Ovary (tissue), 9 donors: Measurements from ENCODE around the gene ZNF593. TPM values are rescaled to one million over a fixed set of nuclear protein-coding genes. Genes with fewer than 3 reads are reported as not detected.

Experiments
- DNase-seq, 5 donors: peaks; one replicate each; pipeline ENCODE4 v3.0.0-alpha.2; 2019 to 2020
- H3K27ac ChIP-seq, 2 donors: fragments of 200-600 bp; one replicate each; pipeline versions ENCODE4 v1.5.1 to v1.8.0; 2019 to 2022
- H3K27me3 ChIP-seq: fragments of 200-600 bp; one replicate; pipeline ENCODE4 v1.8.0; 2022
- H3K36me3 ChIP-seq: fragments of 200-600 bp; sonication (generic); one replicate; pipeline ENCODE4 v1.5.1; 2019
- H3K4me1 ChIP-seq: one replicate; pipeline ENCODE4 v1.8.1; 2013; ENCODE audit warnings: mild to moderate bottlenecking, moderate library complexity; ENCODE audit not compliant: insufficient read depth
- H3K4me3 ChIP-seq: fragments of 200-600 bp; sonication (generic); one replicate; pipeline ENCODE4 v1.5.1; 2017
- H3K9me3 ChIP-seq, 2 donors: fragments of 200-600 bp in 1 of 2; sonication (generic) in 1 of 2; one replicate each; pipeline versions ENCODE4 v1.5.1 to v1.8.1; 2013 to 2019; ENCODE audit warnings: mild to moderate bottlenecking in 1 of 2, moderate library complexity in 1 of 2
- EP300 ChIP-seq: sonication (generic); formaldehyde crosslinking; IDR thresholded peaks from one replicate; pipeline ENCODE4 v1.6.1; 2017; ENCODE audit warnings: antibody characterized with exemption
- POLR2A ChIP-seq: fragments of 450-650 bp; IDR thresholded peaks from one replicate; pipeline ENCODE4 v1.6.1; 2017; ENCODE audit warnings: antibody characterized with exemption, mild to moderate bottlenecking, moderate library complexity
- WGBS, 3 donors: extraction: QIAGEN DNeasy Blood & Tissue Kit in 1 of 3; methylation state at CpG; one replicate each; pipeline versions ENCODE4 v1.1.5 to v1.1.7; 2013 to 2017; 5-methylcytosine and 5-hydroxymethylcytosine counted together
- intact Hi-C, 4 donors: fragments of 100-400 bp; cut with DNase I; formaldehyde crosslinking; loops; one replicate each; pipeline versions ENCODE4 v1.11.0 to v1.15.1; 2022 to 2023
- polyA plus RNA-seq, 2 donors: library from polyadenylated mRNA; stranded (reverse); fragments of 200-250 nt in 1 of 2; fragments of 350-450 nt in 1 of 2; fragmentation: Illumina TruSeq in 1 of 2; extraction: RNeasy Lipid Tissue Mini Kit (QIAGEN cat#74804) in 1 of 2; gene quantifications; one replicate each; pipeline ENCODE4 v1.2.3, GENCODE V29; 2013 to 2014
- total RNA-seq, 7 donors: library from RNA; depleted of rRNA in 2 of 7; stranded (reverse); fragments of >200 nt in 2 of 7; fragmentation: NEBNext Ultra II Directional in 3 of 7; extraction: Animal tissue kit (Norgen Biotek cat#: 25700) in 3 of 7; gene quantifications; one replicate each; pipeline versions ENCODE4 v1.1.0 to v1.2.4, GENCODE V29; 2016 to 2023
- TF ChIP-seq, protein P1 (sequence below), 3 donors: fragments of 450-650 bp in 2 of 3; fragments of 200-600 bp in 1 of 3; IDR thresholded peaks; one replicate each; pipeline versions ENCODE4 v1.5.1 to v1.8.0; 2016 to 2022; ENCODE audit warnings: antibody characterized with exemption in 3 of 3, mild to moderate bottlenecking in 1 of 3
- donor health status: DM: no; HTN: no; CAD: no; lungs with moderate emphysema.
- donor health status: DM: no; HTN: no; CAD: no.
- donor health status: Bipolar disorder and iron deficiency.
- donor health status: DM: yes; HTN: yes; CAD: no.
- donor health status: DM: no; HTN: no; CAD: no.
- donor health status: DM: yes; HTN: yes; CAD: no.

ZNF593 gene
- total and polyA plus RNA-seq, 9 donors = 1.8 to 62.5 (median 36.5) TPM

DNA sequence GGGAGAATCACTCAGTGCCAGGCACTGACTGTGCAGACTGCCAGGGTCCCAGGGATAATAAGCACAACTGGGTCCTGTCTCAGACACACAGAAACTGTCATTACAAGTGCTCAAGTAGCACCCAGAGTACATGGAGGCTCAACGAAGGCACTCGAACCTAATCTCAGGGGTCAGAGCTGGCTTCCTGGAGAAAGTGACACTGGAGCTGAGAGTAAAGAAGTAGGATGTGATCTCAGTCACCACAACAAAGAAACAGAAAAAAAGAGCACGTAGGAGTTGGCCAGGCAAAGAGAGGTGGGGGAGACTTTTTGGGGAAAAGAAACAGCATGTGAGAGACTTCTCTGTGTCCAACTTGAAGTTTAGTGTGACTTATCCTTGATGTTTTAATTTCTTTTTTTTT lies 22.0 kb downstream of the ZNF593 start:
- 38 to 61% (median 50%) methylated on average over 3 of the region's 3 CpGs for WGBS, 3 donors
- H3K4me3 ChIP-seq = no peak overlapping the region
- TF ChIP-seq EP300 (no peak), POLR2A (no peak)
- TF ChIP-seq, protein P1, sequence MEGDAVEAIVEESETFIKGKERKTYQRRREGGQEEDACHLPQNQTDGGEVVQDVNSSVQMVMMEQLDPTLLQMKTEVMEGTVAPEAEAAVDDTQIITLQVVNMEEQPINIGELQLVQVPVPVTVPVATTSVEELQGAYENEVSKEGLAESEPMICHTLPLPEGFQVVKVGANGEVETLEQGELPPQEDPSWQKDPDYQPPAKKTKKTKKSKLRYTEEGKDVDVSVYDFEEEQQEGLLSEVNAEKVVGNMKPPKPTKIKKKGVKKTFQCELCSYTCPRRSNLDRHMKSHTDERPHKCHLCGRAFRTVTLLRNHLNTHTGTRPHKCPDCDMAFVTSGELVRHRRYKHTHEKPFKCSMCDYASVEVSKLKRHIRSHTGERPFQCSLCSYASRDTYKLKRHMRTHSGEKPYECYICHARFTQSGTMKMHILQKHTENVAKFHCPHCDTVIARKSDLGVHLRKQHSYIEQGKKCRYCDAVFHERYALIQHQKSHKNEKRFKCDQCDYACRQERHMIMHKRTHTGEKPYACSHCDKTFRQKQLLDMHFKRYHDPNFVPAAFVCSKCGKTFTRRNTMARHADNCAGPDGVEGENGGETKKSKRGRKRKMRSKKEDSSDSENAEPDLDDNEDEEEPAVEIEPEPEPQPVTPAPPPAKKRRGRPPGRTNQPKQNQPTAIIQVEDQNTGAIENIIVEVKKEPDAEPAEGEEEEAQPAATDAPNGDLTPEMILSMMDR (IDR thresholded peaks at IDR 0.05) = no peak
- H3K4me1 ChIP-seq = no peaks in the 10 kb centered on the region
- no peak overlapping the region for H3K27ac ChIP-seq
- H3K9me3 ChIP-seq = no peaks in the 10 kb centered on the region
- intact Hi-C loops = no loop called here
- H3K27me3 ChIP-seq = no peaks in the 10 kb centered on the region
- no peak for DNase-seq
- H3K36me3 ChIP-seq = no peaks in the 10 kb centered on the region

DNA sequence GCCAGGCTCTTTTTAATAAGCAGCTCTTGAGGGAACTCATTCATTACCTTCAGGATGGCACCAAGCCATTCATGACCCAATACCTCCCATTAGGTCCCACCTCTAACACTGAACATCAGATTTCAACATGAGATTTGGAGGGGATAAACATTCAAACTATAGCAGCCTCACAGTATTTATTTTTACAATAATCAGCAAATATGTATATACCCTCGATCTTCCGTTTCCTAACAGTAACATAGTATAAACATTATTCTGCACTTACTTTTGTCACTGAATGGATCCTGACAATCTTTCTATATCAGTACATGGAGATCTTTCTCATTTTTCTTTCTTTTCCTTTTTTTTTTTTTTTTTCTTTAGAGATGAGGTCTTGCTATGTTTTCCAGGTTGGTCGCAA lies 26.1 kb downstream of the ZNF593 start:
- no peaks in the 10 kb centered on the region for H3K27me3 ChIP-seq
- TF ChIP-seq POLR2A (no peak), EP300 (no peak)
- TF ChIP-seq, protein P1 (IDR thresholded peaks at IDR 0.05) = no peak
- no peaks in the 10 kb centered on the region for H3K9me3 ChIP-seq
- no peaks in the 10 kb centered on the region for H3K4me1 ChIP-seq
- WGBS, 3 donors = 64 to 80% (median 75%) methylated on average over 3 of the region's 3 CpGs
- no peaks in the 10 kb centered on the region for H3K36me3 ChIP-seq
- no peak for DNase-seq
- H3K27ac ChIP-seq = no peak overlapping the region
- no peak overlapping the region for H3K4me3 ChIP-seq
- intact Hi-C loops = no loop called here

DNA sequence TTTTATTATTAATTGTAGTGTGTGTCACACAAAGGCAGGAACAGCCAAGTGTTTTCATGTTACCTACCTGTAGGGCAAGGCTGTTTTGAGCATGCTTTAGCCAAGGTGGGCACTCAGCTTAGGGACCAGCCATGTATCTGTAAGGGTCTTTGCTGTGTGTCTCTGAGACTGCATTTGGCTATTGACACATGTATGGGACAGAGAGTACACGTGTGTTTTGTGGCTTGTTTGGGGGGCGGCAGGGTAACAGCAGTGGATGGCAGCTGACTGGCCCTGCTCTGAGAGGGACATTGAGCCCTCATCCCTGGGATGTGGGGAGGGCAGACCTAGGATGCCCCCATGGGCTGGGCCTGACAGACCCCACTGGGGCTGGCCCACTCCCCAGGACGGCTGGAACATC lies 27.6 kb downstream of the ZNF593 start:
- Histone ChIP-seq H3K36me3 (no peaks in the 10 kb centered on the region), H3K9me3 (no peaks in the 10 kb centered on the region), H3K4me1 (no peaks in the 10 kb centered on the region), H3K4me3 (no peak overlapping the region), H3K27me3 (no peaks in the 10 kb centered on the region), H3K27ac (no peak overlapping the region)
- TF ChIP-seq, protein P1 (IDR thresholded peaks at IDR 0.05) = no peak
- TF ChIP-seq EP300 (no peak), POLR2A (no peak)
- DNase-seq = no peak
- intact Hi-C loops = no loop called here
- 85 to 88% (median 85%) methylated on average over 3 of the region's 3 CpGs for WGBS, 3 donors

DNA sequence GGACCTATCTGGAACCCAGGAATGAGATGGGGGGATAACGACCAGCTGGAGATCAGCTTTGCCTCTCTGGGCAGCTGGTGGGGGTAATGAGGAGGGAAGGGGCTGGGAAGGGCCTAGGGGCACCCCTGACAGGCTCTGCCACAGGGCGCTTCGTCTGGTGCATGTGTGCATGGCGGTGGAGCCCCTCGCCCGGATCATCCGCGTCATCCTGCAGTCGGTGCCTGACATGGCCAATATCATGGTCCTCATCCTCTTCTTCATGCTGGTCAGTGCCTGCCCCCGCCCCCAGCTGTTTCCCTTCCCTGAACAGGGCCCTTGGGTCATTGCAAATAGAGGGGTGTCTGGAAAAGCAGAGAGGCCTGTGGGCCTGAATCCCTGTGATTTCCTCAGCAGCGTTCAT lies 28.1 kb downstream of the ZNF593 start:
- intact Hi-C loops = no loop called here
- Histone ChIP-seq H3K36me3 (no peaks in the 10 kb centered on the region), H3K4me3 (no peak overlapping the region), H3K4me1 (no peaks in the 10 kb centered on the region), H3K27ac (no peak overlapping the region), H3K9me3 (no peaks in the 10 kb centered on the region), H3K27me3 (no peaks in the 10 kb centered on the region)
- no peak for TF ChIP-seq EP300
- no peak for TF ChIP-seq POLR2A
- TF ChIP-seq, protein P1 (IDR thresholded peaks at IDR 0.05) = no peak
- no peak for DNase-seq
- 77 to 86% (median 81%) methylated on average over 11 of the region's 11 CpGs for WGBS, 3 donors

DNA sequence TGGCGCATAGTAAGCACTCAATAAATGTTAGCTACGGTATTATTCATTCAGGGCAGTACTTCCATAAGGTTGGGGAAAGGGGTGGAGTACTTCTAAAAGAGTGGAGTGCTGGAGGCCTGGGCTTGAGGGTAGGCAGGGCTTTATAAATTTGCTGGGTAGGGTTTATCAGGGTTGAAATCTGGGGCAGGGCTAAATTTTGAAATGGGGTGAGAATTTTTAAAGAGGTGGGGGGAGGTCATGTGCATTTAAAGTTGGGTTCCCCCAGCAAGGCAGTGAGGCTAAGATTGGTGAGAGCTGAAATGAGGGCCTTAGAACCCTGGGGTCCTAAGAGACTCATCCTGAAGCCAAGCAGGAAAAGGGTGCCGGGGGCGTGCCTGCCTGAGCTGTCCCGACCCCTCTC lies 30.7 kb downstream of the ZNF593 start:
- TF ChIP-seq, protein P1 (IDR thresholded peaks at IDR 0.05) = no peak
- TF ChIP-seq EP300 (no peak), POLR2A (no peak)
- Histone ChIP-seq H3K4me1 (no peaks in the 10 kb centered on the region), H3K27me3 (no peaks in the 10 kb centered on the region), H3K27ac (no peak overlapping the region), H3K9me3 (no peaks in the 10 kb centered on the region), H3K36me3 (no peaks in the 10 kb centered on the region), H3K4me3 (no peak overlapping the region)
- DNase-seq = no peak
- intact Hi-C loops = no loop called here
- WGBS, 3 donors = 86 to 94% (median 88%) methylated on average over 5 of the region's 5 CpGs
